Small intestine (tissue), 7 donors: ENCODE data around the gene SPATA21. TPM values are rescaled to one million over a fixed set of nuclear protein-coding genes. Genes with fewer than 3 reads are reported as not detected.
"Not testable (repeated sequence)": the region's sequence is repeated elsewhere in the genome, so short reads cannot be mapped to it uniquely, and the experiment has no call there.

Experiments
- DNase-seq, 2 donors: peaks; one replicate each; pipeline versions ENCODE4 v3.0.0 to v3.0.0-alpha.2; 2013
- FAIRE-seq: peaks from 2 replicates; lab custom pipeline; 2012; peaks lifted over from hg19 to GRCh38; lab: Jason Lieb, UNC
- H3K27ac ChIP-seq, 3 donors: one replicate each; pipeline ENCODE4 v1.5.1; 2013; ENCODE audit warnings: low read length in 2 of 3, mild to moderate bottlenecking in 2 of 3, control low read depth in 1 of 3, inconsistent platforms in 1 of 3, low read depth in 1 of 3, moderate library complexity in 1 of 3
- H3K27me3 ChIP-seq, 3 donors: one replicate each; pipeline ENCODE4 v1.6.1; 2013; ENCODE audit warnings: low read length in 3 of 3, inconsistent platforms in 1 of 3; ENCODE audit not compliant: control insufficient read depth in 3 of 3, insufficient read depth in 3 of 3
- H3K36me3 ChIP-seq, 3 donors: one replicate each; pipeline ENCODE4 v1.6.1; 2013; ENCODE audit warnings: low read length in 3 of 3, inconsistent platforms in 1 of 3, low read depth in 1 of 3, mild to moderate bottlenecking in 1 of 3, moderate library complexity in 1 of 3; ENCODE audit not compliant: control insufficient read depth in 3 of 3, insufficient read depth in 2 of 3
- H3K4me1 ChIP-seq, 3 donors: one replicate each; pipeline ENCODE4 v1.6.1; 2013; ENCODE audit warnings: low read length in 2 of 3, inconsistent platforms in 1 of 3, low read depth in 1 of 3, mild to moderate bottlenecking in 1 of 3, moderate library complexity in 1 of 3; ENCODE audit not compliant: control insufficient read depth in 3 of 3, insufficient read depth in 2 of 3
- H3K4me3 ChIP-seq, 3 donors: one replicate each; pipeline ENCODE4 v1.5.1; 2013; ENCODE audit warnings: low read length in 3 of 3, control low read depth in 1 of 3, inconsistent platforms in 1 of 3, low read depth in 1 of 3, mild to moderate bottlenecking in 1 of 3, moderate library complexity in 1 of 3
- H3K9me3 ChIP-seq, 2 donors: one replicate each; pipeline ENCODE4 v1.6.1; 2013; ENCODE audit warnings: low read depth in 1 of 2, low read length in 1 of 2; ENCODE audit not compliant: control insufficient read depth in 2 of 2, insufficient read depth in 1 of 2
- WGBS, 3 donors: extraction: QIAGEN DNeasy Blood & Tissue Kit; methylation state at CpG; one replicate each; pipeline ENCODE4 v1.1.7; 2013; 5-methylcytosine and 5-hydroxymethylcytosine counted together
- polyA plus RNA-seq, 4 donors: library from polyadenylated mRNA; stranded (reverse) in 3 of 4; unstranded in 1 of 4; fragments of 200-250 nt in 3 of 4; fragments of 120-200 nt in 1 of 4; gene quantifications; one replicate each; pipeline versions ENCODE4 v1.2.1 to v1.2.3, GENCODE V29; 2013
- donor health status: healthy with polysubstance abuse.
- donor health status: control.
- donor health status: control.
- donor health status: Bipolar disorder and iron deficiency.
- donor health status: healthy.

SPATA21 gene
- polyA plus RNA-seq, 4 donors, result 0.18 to 0.27 (median 0.22) TPM; not detected in 1

- Histone ChIP-seq H3K9me3 (no peaks in the 10 kb centered on the region), H3K27me3 (no peaks in the 10 kb centered on the region), H3K27ac (no peak overlapping the region), H3K4me1 (no peaks in the 10 kb centered on the region), H3K4me3 (no peak overlapping the region), H3K36me3 (peaks cover 0 to 52% (median 0%) of the 10 kb centered on the region in 3 donors)
- no peak for DNase-seq
- WGBS, 3 donors, result 96% methylated on average over 9 to 12 of the region's 12 CpGs
- no peak for FAIRE-seq
These were observed 40.9 kb upstream of the SPATA21 start for GRCh38 chr1:16478091-16478490.

GRCh38 chr1:16475771-16476770, 38.8 kb upstream of the SPATA21 start:
- not testable (repeated sequence) for H3K27ac ChIP-seq, FAIRE-seq, H3K4me1 ChIP-seq, H3K27me3 ChIP-seq, H3K4me3 ChIP-seq, DNase-seq, H3K9me3 ChIP-seq
- WGBS, 3 donors, result 92 to 94% (median 93%) methylated on average over 20 to 29 of the region's 29 CpGs
- H3K36me3 ChIP-seq, result peaks cover 0 to 40% (median 0%) of the 10 kb centered on the region in 3 donors

GRCh38 chr1:16474891-16475290, 37.7 kb upstream of the SPATA21 start:
- 97 to 99% (median 97%) methylated on average over 2 of the region's 2 CpGs for WGBS, 3 donors
- not testable (repeated sequence) for H3K4me1 ChIP-seq, H3K4me3 ChIP-seq, FAIRE-seq, H3K27ac ChIP-seq, H3K27me3 ChIP-seq, DNase-seq, H3K9me3 ChIP-seq
- H3K36me3 ChIP-seq, result peaks cover 0 to 34% (median 0%) of the 10 kb centered on the region in 3 donors

- H3K27ac ChIP-seq, result no peak overlapping the region
- DNase-seq (no peak), FAIRE-seq (no peak)
- 91 to 95% (median 93%) methylated on average over 26 to 28 of the region's 28 CpGs for WGBS, 3 donors
- no peaks in the 10 kb centered on the region for H3K27me3 ChIP-seq
- no peaks in the 10 kb centered on the region for H3K9me3 ChIP-seq
- H3K36me3 ChIP-seq, result peaks cover 0 to 34% (median 0%) of the 10 kb centered on the region in 3 donors
- H3K4me3 ChIP-seq, result no peak overlapping the region
- H3K4me1 ChIP-seq, result no peaks in the 10 kb centered on the region
These were observed 37.1 kb upstream of the SPATA21 start for GRCh38 chr1:16474166-16474800.

GRCh38 chr1:16468558-16468957, 31.3 kb upstream of the SPATA21 start:
- no peak for FAIRE-seq
- 72 to 85% (median 74%) methylated on average over 3 of the region's 3 CpGs for WGBS, 3 donors
- no peaks in the 10 kb centered on the region for H3K4me1 ChIP-seq
- H3K4me3 ChIP-seq, result no peak overlapping the region
- H3K36me3 ChIP-seq, result peaks cover 0 to 10% (median 0%) of the 10 kb centered on the region in 3 donors
- H3K9me3 ChIP-seq, result no peaks in the 10 kb centered on the region
- no peak for DNase-seq
- H3K27me3 ChIP-seq, result no peaks in the 10 kb centered on the region
- H3K27ac ChIP-seq, result no peak overlapping the region

- DNase-seq, result no peak
- H3K4me3 ChIP-seq, result no peak overlapping the region
- no peaks in the 10 kb centered on the region for H3K4me1 ChIP-seq
- WGBS, 3 donors, result 92% methylated on average over 21 of the region's 21 CpGs
- peaks cover 2 to 37% (median 4%) of the 10 kb centered on the region in 3 donors for H3K36me3 ChIP-seq
- H3K27ac ChIP-seq, result no peak overlapping the region
- FAIRE-seq, result no peak
- no peaks in the 10 kb centered on the region for H3K9me3 ChIP-seq
- no peaks in the 10 kb centered on the region for H3K27me3 ChIP-seq
These were observed 27.8 kb upstream of the SPATA21 start for GRCh38 chr1:16464917-16465625.

GRCh38 chr1:16462773-16463330, 25.6 kb upstream of the SPATA21 start:
- no peak overlapping the region for H3K27ac ChIP-seq
- no peak overlapping the region for H3K4me3 ChIP-seq
- peaks cover 8 to 56% (median 11%) of the 10 kb centered on the region in 3 donors for H3K36me3 ChIP-seq
- FAIRE-seq (no peak), DNase-seq (no peak)
- H3K4me1 ChIP-seq, result no peaks in the 10 kb centered on the region
- H3K27me3 ChIP-seq, result no peaks in the 10 kb centered on the region
- H3K9me3 ChIP-seq, result no peaks in the 10 kb centered on the region
- WGBS, 3 donors, result 90 to 96% (median 94%) methylated on average over 7 of the region's 7 CpGs

GRCh38 chr1:16461681-16462080, 24.5 kb upstream of the SPATA21 start:
- WGBS, 3 donors, result 95 to 99% (median 98%) methylated on average over 3 of the region's 3 CpGs
- DNase-seq, result no peak
- FAIRE-seq, result no peak
- Histone ChIP-seq H3K27me3 (no peaks in the 10 kb centered on the region), H3K27ac (no peak overlapping the region), H3K4me1 (no peaks in the 10 kb centered on the region), H3K9me3 (no peaks in the 10 kb centered on the region), H3K4me3 (no peak overlapping the region), H3K36me3 (peaks cover 8 to 68% (median 13%) of the 10 kb centered on the region in 3 donors)
